K562 (cell line): ENCODE results near the gene ANXA7. TPM values are rescaled to one million over a fixed set of nuclear protein-coding genes. Genes with fewer than 3 reads are reported as not detected.

Experiments
- DIDO1 ChIP-seq: fragments of 450-650 bp; IDR thresholded peaks from 2 replicates; pipeline ENCODE4 v1.6.1; 2016; ENCODE audit warnings: low read depth, missing biosample characterization, missing genetic modification characterization
- ELF1 ChIP-seq: fragments of 200-800 bp; sonication (Bioruptor generic); IDR thresholded peaks from 2 replicates; pipeline ENCODE4 v1.6.1; 2016; ENCODE audit warnings: missing genetic modification characterization, missing compliant biosample characterization
- ERF ChIP-seq: fragments of 450-650 bp; formaldehyde crosslinking; IDR thresholded peaks from 2 replicates; pipeline ENCODE4 v1.4.0; 2020; ENCODE audit warnings: mild to moderate bottlenecking, mixed read lengths
- FOXJ3 ChIP-seq: sonication (generic); formaldehyde crosslinking; IDR thresholded peaks from 2 replicates; pipeline ENCODE4 v1.4.0; 2020; ENCODE audit warnings: mild to moderate bottlenecking, missing genetic modification reagents
- KAT2B ChIP-seq: IDR thresholded peaks from one replicate; pipeline ENCODE4 v1.6.1; 2012; ENCODE audit warnings: low read depth, mild to moderate bottlenecking, control low read depth, inconsistent platforms, low read length, moderate library complexity
- KLF6 ChIP-seq: fragments of 250-450 bp; sonication (Bioruptor Pico); IDR thresholded peaks from 2 replicates; pipeline ENCODE4 v1.4.0; 2020; ENCODE audit warnings: mild to moderate bottlenecking, moderate library complexity, borderline replicate concordance
- MIER1 ChIP-seq: fragments of 450-650 bp; IDR thresholded peaks from 2 replicates; pipeline ENCODE4 v1.6.1; 2016; ENCODE audit warnings: antibody characterized with exemption, mild to moderate bottlenecking, low read depth
- PHB2 ChIP-seq: fragments of 450-650 bp; IDR thresholded peaks from 2 replicates; pipeline ENCODE4 v1.6.1; 2017; ENCODE audit warnings: low read depth
- SIRT6 ChIP-seq: IDR thresholded peaks from one replicate; pipeline ENCODE4 v1.6.1; 2012; ENCODE audit warnings: low read depth, mild to moderate bottlenecking, control low read depth, inconsistent platforms, low read length, moderate library complexity
- SIX5 ChIP-seq, 2 experiments: IDR thresholded peaks; 2 replicates each; pipeline ENCODE4 v1.6.1; 2011; ENCODE audit warnings: low read length in 2 of 2, borderline replicate concordance in 1 of 2, low read depth in 1 of 2, mild to moderate bottlenecking in 1 of 2, moderate library complexity in 1 of 2; ENCODE audit not compliant: insufficient read depth in 1 of 2
- XRCC4 ChIP-seq: IDR thresholded peaks from one replicate; pipeline ENCODE4 v1.6.1; 2011; ENCODE audit not compliant: insufficient read depth, insufficient read length; ENCODE audit errors: extremely low read depth
- XRCC5 ChIP-seq: fragments of 200-400 bp; formaldehyde crosslinking; IDR thresholded peaks from 2 replicates; pipeline ENCODE4 v1.6.1; 2017; ENCODE audit warnings: low read depth, mild to moderate bottlenecking, low read length
- ZNF140 ChIP-seq: fragments of 250-450 bp; sonication (Bioruptor Pico); IDR thresholded peaks from 2 replicates; pipeline ENCODE4 v1.8.0; 2021; ENCODE audit warnings: moderate library complexity, mild to moderate bottlenecking, inconsistent platforms
- ZNF165 ChIP-seq: fragments of 250-450 bp; sonication (Bioruptor Pico); IDR thresholded peaks from 2 replicates; pipeline ENCODE4 v1.4.0; 2020; ENCODE audit warnings: borderline replicate concordance
- ZNF253 ChIP-seq: fragments of 250-450 bp; sonication (Bioruptor Pico); conservative IDR thresholded peaks from 2 replicates; pipeline ENCODE4 v1.6.1; 2021; ENCODE audit warnings: mild to moderate bottlenecking
- ZNF436 ChIP-seq: fragments of 250-450, 450-650 bp; sonication (Bioruptor Pico); formaldehyde crosslinking; IDR thresholded peaks from 2 replicates; pipeline ENCODE4 v1.7.0; 2020; ENCODE audit warnings: mild to moderate bottlenecking
- ZNF695 ChIP-seq: fragments of 450-650 bp; formaldehyde crosslinking; IDR thresholded peaks from 2 replicates; pipeline ENCODE4 v1.4.0; 2020; ENCODE audit warnings: mild to moderate bottlenecking, moderate library complexity
- polyA plus RNA-seq, 8 experiments: library from polyadenylated mRNA; depleted of rRNA in 4 of 8; stranded (reverse) in 5 of 8; unstranded in 3 of 8; fragments of >200 nt; fragmentation: Nextera tagmentation in 2 of 8; fragmentation: Illumina TruSeq in 1 of 8; extraction: Ambion mirVana in 2 of 8; extraction: Trizol in 1 of 8; gene quantifications; 2 replicates each; pipeline versions ENCODE4 v1.2.1 to v1.2.3, GENCODE V29; 2011 to 2014; ENCODE audit warnings: inconsistent platforms in 1 of 8, missing spikeins in 1 of 8
- total RNA-seq, 7 experiments: library from RNA; depleted of rRNA in 6 of 7; stranded (reverse); fragments of >200 nt in 6 of 7; fragmentation: Illumina TruSeq in 2 of 7; extraction: Trizol in 2 of 7; gene quantifications; 2 replicates each; pipeline versions ENCODE4 v1.2.1 to v1.2.3, GENCODE V29; 2011 to 2021; ENCODE audit warnings: low replicate concordance in 1 of 7
- TF ChIP-seq, protein P1 (sequence below): fragments of 450-650 bp; formaldehyde crosslinking; IDR thresholded peaks from 2 replicates; pipeline ENCODE4 v1.4.0; 2022; ENCODE audit warnings: missing genetic modification characterization
- TF ChIP-seq, protein P2 (sequence below): fragments of 450-650 bp; IDR thresholded peaks from 2 replicates; pipeline ENCODE4 v1.6.1; 2016
- TF ChIP-seq, protein P3 (sequence below): fragments of 250-450 bp; sonication (Bioruptor Pico); IDR thresholded peaks from 2 replicates; pipeline ENCODE4 v1.5.0; 2021
- TF ChIP-seq, protein P4 (sequence below), 2 experiments: fragments of 450-650 bp; IDR thresholded peaks; 2 replicates each; pipeline ENCODE4 v1.6.1; 2016
- TF ChIP-seq, protein P5 (sequence below): sonication (generic); formaldehyde crosslinking; IDR thresholded peaks from 2 replicates; pipeline ENCODE4 v1.8.1; 2023; ENCODE audit warnings: mild to moderate bottlenecking, missing genetic modification reagents

ANXA7 gene
- total and polyA plus RNA-seq, 9 of the 15 experiments (the other 6 are each of a cell fraction or from before 2014, with no cell fraction given), result 81.6 to 157 (median 122) TPM

DNA sequence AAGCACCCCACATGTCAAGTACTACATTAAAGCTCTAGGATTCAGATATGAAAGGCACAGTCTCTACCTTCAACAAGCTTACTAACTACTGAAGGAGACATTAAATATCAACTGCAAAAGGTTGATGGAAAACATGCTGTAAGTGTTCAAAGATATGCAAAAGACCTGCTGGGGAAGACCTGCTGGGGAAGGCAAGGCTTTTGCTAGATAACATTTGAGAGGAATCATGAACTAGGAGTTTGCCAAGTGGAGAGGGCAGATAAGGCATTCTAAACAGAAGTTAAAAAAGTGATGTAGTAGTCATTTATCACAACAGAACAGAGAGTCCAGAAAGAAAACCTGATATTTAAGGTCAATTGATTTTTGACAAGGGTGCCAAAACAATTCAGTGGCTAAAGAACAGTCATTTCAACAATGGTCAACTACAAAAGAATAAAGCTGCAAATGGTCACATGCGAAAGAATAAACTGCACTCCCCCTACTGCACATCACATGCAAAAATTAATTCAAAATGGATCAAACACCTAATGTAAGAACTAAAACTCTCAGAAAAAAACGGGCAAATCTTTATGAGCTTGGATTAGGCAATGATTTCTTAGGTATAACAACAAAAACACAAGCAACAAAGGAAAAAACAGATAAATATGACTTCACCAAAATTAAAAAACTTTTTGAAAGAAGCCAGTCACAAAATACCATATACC is 42.5 kb upstream of the ANXA7 start (continued):
- TF ChIP-seq, protein P1, sequence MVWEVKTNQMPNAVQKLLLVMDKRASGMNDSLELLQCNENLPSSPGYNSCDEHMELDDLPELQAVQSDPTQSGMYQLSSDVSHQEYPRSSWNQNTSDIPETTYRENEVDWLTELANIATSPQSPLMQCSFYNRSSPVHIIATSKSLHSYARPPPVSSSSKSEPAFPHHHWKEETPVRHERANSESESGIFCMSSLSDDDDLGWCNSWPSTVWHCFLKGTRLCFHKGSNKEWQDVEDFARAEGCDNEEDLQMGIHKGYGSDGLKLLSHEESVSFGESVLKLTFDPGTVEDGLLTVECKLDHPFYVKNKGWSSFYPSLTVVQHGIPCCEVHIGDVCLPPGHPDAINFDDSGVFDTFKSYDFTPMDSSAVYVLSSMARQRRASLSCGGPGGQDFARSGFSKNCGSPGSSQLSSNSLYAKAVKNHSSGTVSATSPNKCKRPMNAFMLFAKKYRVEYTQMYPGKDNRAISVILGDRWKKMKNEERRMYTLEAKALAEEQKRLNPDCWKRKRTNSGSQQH (CRISPR knock-in tag), result no peak; the same call in 1 of the 2 replicates
- TF ChIP-seq ZNF695 (CRISPR knock-in tag), result no peak
- no peak for TF ChIP-seq ZNF165 (CRISPR knock-in tag)
- TF ChIP-seq ELF1 (tag), result no peak
- no peak for TF ChIP-seq DIDO1 (tag)
- TF ChIP-seq, protein P2, sequence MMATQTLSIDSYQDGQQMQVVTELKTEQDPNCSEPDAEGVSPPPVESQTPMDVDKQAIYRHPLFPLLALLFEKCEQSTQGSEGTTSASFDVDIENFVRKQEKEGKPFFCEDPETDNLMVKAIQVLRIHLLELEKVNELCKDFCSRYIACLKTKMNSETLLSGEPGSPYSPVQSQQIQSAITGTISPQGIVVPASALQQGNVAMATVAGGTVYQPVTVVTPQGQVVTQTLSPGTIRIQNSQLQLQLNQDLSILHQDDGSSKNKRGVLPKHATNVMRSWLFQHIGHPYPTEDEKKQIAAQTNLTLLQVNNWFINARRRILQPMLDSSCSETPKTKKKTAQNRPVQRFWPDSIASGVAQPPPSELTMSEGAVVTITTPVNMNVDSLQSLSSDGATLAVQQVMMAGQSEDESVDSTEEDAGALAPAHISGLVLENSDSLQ, result peak; percentile 79
- TF ChIP-seq KLF6 (CRISPR knock-in tag), result peak; percentile 7; the same call in 1 of the 2 replicates
- no peak for TF ChIP-seq MIER1
- TF ChIP-seq XRCC4, result no peak
- TF ChIP-seq ZNF140, result no peak
- TF ChIP-seq FOXJ3 (CRISPR knock-in tag), result no peak
- TF ChIP-seq PHB2, result peak; percentile 99
- no peak for TF ChIP-seq SIX5 (IDR thresholded peaks at IDR 0.05; ENCODE audit: borderline replicate concordance in 1 of 2, insufficient read depth in 1 of 2, low read depth in 1 of 2, low read length in 2 of 2)
- TF ChIP-seq, protein P3, sequence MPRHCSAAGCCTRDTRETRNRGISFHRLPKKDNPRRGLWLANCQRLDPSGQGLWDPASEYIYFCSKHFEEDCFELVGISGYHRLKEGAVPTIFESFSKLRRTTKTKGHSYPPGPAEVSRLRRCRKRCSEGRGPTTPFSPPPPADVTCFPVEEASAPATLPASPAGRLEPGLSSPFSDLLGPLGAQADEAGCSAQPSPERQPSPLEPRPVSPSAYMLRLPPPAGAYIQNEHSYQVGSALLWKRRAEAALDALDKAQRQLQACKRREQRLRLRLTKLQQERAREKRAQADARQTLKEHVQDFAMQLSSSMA, result no peak
- TF ChIP-seq ERF (CRISPR knock-in tag), result 0 out of 2 replicates have a peak, but pooled peaks have one; percentile 14
- TF ChIP-seq, protein P4, sequence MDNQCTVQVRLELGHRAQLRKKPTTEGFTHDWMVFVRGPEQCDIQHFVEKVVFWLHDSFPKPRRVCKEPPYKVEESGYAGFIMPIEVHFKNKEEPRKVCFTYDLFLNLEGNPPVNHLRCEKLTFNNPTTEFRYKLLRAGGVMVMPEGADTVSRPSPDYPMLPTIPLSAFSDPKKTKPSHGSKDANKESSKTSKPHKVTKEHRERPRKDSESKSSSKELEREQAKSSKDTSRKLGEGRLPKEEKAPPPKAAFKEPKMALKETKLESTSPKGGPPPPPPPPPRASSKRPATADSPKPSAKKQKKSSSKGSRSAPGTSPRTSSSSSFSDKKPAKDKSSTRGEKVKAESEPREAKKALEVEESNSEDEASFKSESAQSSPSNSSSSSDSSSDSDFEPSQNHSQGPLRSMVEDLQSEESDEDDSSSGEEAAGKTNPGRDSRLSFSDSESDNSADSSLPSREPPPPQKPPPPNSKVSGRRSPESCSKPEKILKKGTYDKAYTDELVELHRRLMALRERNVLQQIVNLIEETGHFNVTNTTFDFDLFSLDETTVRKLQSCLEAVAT (IDR thresholded peaks at IDR 0.05), result 0 out of 4 replicates have a peak, but pooled peaks of 1 of the 2 experiments have one; percentile 2
- TF ChIP-seq KAT2B, result no peak
- TF ChIP-seq ZNF436 (CRISPR knock-in tag), result no peak
- no peak for TF ChIP-seq XRCC5
- no peak for TF ChIP-seq ZNF253 (CRISPR knock-in tag)
- TF ChIP-seq, protein P5, sequence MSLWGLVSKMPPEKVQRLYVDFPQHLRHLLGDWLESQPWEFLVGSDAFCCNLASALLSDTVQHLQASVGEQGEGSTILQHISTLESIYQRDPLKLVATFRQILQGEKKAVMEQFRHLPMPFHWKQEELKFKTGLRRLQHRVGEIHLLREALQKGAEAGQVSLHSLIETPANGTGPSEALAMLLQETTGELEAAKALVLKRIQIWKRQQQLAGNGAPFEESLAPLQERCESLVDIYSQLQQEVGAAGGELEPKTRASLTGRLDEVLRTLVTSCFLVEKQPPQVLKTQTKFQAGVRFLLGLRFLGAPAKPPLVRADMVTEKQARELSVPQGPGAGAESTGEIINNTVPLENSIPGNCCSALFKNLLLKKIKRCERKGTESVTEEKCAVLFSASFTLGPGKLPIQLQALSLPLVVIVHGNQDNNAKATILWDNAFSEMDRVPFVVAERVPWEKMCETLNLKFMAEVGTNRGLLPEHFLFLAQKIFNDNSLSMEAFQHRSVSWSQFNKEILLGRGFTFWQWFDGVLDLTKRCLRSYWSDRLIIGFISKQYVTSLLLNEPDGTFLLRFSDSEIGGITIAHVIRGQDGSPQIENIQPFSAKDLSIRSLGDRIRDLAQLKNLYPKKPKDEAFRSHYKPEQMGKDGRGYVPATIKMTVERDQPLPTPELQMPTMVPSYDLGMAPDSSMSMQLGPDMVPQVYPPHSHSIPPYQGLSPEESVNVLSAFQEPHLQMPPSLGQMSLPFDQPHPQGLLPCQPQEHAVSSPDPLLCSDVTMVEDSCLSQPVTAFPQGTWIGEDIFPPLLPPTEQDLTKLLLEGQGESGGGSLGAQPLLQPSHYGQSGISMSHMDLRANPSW, result no peak
- no peak for TF ChIP-seq SIRT6
